ENCODE results near the gene SLC9A4. TPM values are rescaled to one million over a fixed set of nuclear protein-coding genes. Genes with fewer than 3 reads are reported as not detected.
"Not testable (repeated sequence)": the region's sequence is repeated elsewhere in the genome, so short reads cannot be mapped to it uniquely, and the experiment has no call there.

SLC9A4 gene
- total RNA-seq, 4 donors from 2014 or later: 1.2 TPM; not detected in 3

DNA sequence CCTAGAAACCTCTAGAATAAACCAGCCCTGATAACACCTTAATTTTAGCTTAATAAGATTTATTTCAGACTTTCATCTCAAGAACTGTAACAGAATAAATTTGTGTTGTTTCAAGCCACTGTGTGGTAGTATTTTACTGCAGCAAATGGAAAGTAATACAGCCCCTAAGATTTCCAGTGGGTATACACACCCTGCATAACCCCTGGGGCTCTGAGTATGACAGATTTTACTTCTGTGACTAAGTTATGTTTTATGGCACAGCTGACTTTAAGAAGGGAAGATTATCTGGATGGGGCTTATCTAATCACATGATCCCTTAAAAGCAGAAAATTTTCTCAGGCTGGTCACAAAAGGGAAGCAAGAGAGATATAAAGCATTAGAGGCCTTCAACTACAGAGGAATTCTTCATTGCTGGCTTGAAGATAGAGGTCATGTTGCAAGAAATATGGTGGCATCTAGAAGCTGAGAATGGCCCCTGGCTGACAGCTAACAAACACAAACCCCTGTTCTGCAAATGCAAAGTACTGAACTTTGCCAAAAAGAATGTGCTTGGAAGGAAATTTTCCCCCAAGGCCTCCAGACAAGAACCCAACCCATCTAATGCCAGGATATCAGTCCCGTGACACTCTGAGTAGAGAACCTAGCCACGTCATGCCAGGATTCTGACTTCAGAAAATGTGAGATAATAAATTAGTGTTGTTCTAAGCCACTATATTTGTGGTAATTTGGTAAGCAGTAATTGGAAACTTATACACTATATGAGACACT lies 78.5 kb downstream of the SLC9A4 start:
- no peaks in the 10 kb centered on the region for H3K27me3 ChIP-seq
- intact Hi-C loops (cut with DNase I; ENCODE audit: low total_unique reads): no loop called here
- no peaks in the 10 kb centered on the region for H3K36me3 ChIP-seq
- no peaks in the 10 kb centered on the region for H3K4me1 ChIP-seq
- TF ChIP-seq POLR2A (IDR thresholded peaks at IDR 0.05): no peak
- TF ChIP-seq, protein P1, sequence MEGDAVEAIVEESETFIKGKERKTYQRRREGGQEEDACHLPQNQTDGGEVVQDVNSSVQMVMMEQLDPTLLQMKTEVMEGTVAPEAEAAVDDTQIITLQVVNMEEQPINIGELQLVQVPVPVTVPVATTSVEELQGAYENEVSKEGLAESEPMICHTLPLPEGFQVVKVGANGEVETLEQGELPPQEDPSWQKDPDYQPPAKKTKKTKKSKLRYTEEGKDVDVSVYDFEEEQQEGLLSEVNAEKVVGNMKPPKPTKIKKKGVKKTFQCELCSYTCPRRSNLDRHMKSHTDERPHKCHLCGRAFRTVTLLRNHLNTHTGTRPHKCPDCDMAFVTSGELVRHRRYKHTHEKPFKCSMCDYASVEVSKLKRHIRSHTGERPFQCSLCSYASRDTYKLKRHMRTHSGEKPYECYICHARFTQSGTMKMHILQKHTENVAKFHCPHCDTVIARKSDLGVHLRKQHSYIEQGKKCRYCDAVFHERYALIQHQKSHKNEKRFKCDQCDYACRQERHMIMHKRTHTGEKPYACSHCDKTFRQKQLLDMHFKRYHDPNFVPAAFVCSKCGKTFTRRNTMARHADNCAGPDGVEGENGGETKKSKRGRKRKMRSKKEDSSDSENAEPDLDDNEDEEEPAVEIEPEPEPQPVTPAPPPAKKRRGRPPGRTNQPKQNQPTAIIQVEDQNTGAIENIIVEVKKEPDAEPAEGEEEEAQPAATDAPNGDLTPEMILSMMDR (IDR thresholded peaks at IDR 0.05): no peak
- DNase-seq: no peak
- H3K4me3 ChIP-seq: no peak overlapping the region
- no peak overlapping the region for H3K27ac ChIP-seq
- H3K9me3 ChIP-seq: peaks cover 0 to 13% of the 10 kb centered on the region in 2 donors

DNA sequence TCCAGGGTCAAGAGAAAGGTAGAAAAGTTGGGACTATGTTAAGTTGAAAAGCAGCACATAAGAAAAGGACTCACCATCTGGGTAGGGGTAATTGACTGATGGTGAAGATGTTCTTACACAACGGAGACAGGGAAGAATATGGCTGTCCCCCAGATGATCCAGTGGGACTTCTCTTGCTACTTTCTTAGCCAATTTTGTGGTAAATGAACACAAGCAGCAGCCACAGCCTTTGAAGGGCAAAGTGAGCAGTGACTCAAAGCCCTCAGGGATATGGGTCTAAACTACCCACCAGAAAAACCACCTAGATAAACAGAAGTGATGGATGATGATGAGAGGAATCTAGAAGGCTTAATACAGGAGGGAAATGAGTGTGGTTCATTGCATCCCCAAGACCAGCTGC lies 80.6 kb downstream of the SLC9A4 start:
- intact Hi-C loops (cut with DNase I; ENCODE audit: low total_unique reads): no loop called here
- Histone ChIP-seq H3K4me1 (no peaks in the 10 kb centered on the region), H3K27me3 (no peaks in the 10 kb centered on the region), H3K4me3 (no peak overlapping the region), H3K9me3 (peaks cover 0 to 9% of the 10 kb centered on the region in 2 donors), H3K36me3 (no peaks in the 10 kb centered on the region), H3K27ac (no peak overlapping the region)
- TF ChIP-seq POLR2A (IDR thresholded peaks at IDR 0.05): no peak
- TF ChIP-seq, protein P1 (IDR thresholded peaks at IDR 0.05): no peak
- no peak for DNase-seq

DNA sequence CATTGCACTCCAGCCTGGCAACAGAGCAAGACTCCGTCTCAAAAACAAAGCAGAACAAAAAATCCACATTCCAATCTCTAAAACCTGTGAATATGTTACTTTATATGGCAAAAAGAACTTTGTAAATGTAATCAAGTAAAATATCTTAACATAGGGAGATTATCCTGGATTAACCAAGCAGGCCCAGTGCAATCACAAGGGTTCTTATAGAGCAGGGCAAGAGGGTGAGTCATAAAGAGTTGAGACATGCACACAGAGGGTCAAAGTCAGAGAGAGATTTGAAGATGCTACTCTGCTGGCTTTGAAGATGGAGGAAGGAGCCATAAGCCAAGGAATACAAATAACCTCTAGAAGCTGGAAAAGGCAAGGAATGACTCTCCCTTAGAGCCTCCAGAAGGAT lies 85.4 kb downstream of the SLC9A4 start:
- Histone ChIP-seq H3K27me3 (no peaks in the 10 kb centered on the region), H3K27ac (no peak overlapping the region), H3K4me1 (no peaks in the 10 kb centered on the region), H3K9me3 (no peaks in the 10 kb centered on the region), H3K4me3 (no peak overlapping the region), H3K36me3 (no peaks in the 10 kb centered on the region)
- TF ChIP-seq, protein P1 (IDR thresholded peaks at IDR 0.05): no peak
- intact Hi-C loops (cut with DNase I; ENCODE audit: low total_unique reads): no loop called here
- DNase-seq: no peak

DNA sequence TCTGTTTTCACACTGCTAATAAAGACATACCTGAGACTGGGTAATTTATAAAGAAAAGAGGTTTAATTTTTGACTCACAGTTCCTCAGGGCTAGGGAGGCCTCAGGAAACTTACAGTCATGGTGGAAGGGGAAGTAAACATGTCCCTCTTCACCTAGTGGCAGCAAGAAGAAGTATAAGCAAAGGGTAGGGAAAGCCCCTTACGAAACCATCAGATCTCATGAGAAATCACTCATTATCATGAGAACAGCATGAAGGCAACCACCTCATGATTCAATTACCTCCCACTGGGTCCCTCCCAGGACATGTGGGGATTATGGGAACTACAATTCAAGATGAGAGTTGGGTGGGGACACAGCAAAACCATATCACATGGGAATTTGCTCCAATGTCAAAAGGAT lies 89.5 kb downstream of the SLC9A4 start:
- H3K9me3 ChIP-seq; intact Hi-C loops (cut with DNase I; ENCODE audit: low total_unique reads); H3K27me3 ChIP-seq: not testable (repeated sequence)

DNA sequence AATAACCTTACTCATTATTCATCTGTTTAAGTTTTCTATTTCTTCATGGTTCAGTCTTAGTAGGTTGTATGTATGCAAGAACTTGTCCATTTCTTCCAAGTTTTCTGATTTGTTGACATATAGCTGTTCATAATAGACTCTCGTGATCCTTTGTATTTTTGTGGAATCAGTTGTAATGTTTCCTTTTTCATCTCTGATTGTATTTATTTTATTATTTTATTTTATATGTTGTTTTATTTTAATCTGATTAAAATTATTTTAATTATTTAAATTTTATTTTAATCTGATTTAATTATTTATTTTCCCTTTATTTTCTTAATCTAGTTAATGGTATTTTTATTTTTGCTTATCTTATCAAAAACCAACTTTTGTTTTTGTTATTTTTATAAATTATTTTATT lies 102.9 kb downstream of the SLC9A4 start:
- Histone ChIP-seq H3K4me3 (no peak overlapping the region), H3K4me1 (no peaks in the 10 kb centered on the region), H3K27me3 (no peaks in the 10 kb centered on the region), H3K9me3 (no peaks in the 10 kb centered on the region), H3K36me3 (no peaks in the 10 kb centered on the region), H3K27ac (no peak overlapping the region)
- TF ChIP-seq, protein P1 (IDR thresholded peaks at IDR 0.05): no peak
- no peak for TF ChIP-seq POLR2A (IDR thresholded peaks at IDR 0.05)
- no peak for DNase-seq
- intact Hi-C loops (cut with DNase I; ENCODE audit: low total_unique reads): no loop called here

More for the DNA sequence above, 89.5 kb downstream of the SLC9A4 start:
- not testable (repeated sequence) for DNase-seq, H3K36me3 ChIP-seq, H3K4me3 ChIP-seq, H3K27ac ChIP-seq, H3K4me1 ChIP-seq

All from uterus (tissue), 4 donors.